Activated CD8-positive, alpha-beta memory T cell treated with anti-CD3 and anti-CD28 coated beads, Interleukin-2, amount 50 U/mL, for 24 hours (primary cell): ENCODE results near the gene TXNDC11.

Experiments used
- DNase-seq: peaks from one replicate; pipeline ENCODE4 v3.0.0-alpha.2; 2020; ENCODE audit errors: extremely low read depth

The TXNDC11 gene

GRCh38 chr16:11722468-11722808 is 20.2 kb downstream of the TXNDC11 start:
- DNase-seq, result no peak

DNA sequence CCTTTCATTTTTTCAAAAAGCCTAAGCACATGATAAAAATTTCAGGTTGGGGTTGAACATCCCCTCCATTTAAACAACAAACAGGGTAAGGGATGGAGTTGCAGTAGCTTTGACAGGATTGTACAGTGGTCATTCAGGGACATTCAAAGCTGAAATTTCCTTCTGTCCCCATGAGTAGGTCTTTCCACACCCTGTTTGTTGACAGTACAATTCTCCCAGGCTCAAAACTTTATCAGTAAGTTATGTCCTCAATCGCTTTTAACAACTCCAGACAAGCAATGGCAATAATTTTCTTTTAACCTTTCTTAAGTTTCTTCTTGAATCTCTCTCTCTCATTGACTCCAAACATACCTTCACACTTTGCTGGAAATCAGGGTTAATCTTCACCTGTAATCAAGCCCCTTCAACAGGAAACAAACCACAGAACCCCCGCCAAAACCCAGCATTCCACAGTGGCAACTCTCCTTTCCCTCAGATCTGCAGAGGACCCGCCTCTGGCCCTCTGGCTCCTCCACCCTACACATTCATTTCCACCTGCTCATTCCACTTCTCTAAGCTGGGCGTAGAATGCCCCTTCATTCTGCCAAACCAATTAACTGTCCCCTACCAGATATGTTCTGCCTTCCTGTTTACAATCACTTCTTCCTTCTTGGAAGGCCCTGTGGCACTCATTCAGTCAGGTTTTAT is 20.7 kb downstream of the TXNDC11 start:
- DNase-seq, result no peak

- DNase-seq, result no peak
These were observed 22.9 kb downstream of the TXNDC11 start for GRCh38 chr16:11719762-11720161.

DNA sequence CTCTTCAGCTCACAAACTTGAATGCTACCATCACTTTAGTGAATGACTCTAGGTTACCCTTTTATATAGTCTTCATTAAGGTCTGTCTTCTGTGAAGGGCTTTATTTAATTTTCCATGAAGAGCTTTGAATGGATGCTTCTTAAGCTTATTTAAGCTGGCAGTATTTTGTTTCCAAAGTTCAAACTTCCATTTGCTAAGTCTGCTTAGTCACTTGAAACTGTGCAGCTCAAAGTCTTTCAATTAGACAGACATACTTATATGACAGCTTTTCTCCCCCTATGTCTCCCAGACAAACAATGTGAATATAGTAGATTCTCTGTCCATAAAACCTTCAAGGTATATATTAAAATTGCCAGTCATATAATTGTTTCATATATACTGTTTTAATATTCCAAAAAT is 23.5 kb downstream of the TXNDC11 start:
- DNase-seq, result no peak

GRCh38 chr16:11717811-11718210 is 24.8 kb downstream of the TXNDC11 start:
- no peak for DNase-seq

- no peak for DNase-seq
These were observed 26.3 kb downstream of the TXNDC11 start for GRCh38 chr16:11716336-11716735.

DNA sequence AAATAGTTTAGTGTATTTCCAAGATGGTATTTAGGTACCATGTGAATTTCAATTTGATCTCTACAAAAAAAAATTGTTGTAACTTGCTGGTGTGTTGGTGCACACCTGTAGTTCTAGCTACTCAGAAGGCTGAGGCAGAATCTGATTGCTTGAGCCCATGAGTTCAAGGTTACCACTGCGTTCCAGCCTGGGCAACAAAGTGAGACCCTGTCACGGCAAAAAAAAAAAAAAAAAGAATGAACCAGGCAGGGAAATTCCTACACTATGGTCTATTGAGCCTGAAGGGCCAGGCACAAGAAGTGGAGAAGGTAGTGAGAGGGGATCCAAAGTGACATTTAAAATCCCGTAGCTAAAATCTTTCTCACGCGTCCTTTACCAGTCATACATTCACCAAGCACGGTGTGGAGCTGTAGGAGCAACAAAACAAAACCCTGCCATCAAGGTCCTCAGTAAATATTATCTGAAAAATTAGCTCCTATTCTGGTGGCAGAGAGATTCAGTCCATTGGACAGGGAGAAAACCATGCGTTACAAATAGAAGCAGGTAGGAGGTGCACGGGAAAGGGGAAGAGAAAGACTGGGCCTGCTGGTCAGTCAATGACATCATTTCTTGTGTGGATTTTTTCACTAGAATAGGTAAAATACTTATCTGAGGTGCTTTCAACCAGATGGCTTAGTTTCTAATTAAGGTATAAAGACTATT is 27.3 kb downstream of the TXNDC11 start:
- DNase-seq, result no peak

DNA sequence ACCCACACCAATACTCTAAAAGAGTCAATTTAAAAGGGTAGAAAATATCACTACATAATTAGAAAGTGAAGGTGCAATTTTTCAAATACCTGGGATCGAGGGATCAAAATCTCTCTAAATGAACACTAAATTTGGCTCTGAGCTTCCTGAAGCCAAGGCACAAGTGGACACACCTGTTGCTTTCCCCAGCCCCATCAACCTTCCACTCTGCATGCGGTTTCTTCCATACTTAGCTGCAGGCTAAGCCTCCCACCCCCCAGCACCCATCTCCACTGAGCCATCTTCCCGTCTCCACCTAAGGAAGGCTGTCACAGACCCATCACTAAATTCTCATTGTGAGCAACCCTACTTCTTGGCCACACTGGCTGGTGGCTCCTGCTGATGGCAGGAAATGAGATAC is 30.5 kb downstream of the TXNDC11 start:
- DNase-seq, result no peak

DNA sequence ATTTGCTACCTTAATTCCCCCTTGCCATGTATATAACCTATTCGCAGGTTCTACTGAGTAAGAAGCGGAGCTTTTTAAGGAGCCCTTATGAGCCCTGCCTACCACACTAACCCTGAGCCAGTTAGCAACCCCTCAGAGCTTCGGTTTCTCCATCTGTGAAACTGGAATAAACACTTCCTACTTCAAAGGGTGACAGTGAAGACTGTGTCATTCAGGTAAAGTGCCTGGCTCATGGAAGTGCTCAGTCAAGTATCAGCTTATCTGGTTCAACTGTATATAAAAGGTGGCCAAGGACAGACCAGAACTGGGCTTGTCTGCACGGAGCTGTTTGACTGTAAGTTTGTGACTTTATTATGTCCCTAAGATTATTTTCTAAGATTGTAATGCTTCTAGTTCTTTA is 31.0 kb downstream of the TXNDC11 start:
- DNase-seq, result no peak

GRCh38 chr16:11708421-11708820 is 34.2 kb downstream of the TXNDC11 start:
- DNase-seq, result no peak

DNA sequence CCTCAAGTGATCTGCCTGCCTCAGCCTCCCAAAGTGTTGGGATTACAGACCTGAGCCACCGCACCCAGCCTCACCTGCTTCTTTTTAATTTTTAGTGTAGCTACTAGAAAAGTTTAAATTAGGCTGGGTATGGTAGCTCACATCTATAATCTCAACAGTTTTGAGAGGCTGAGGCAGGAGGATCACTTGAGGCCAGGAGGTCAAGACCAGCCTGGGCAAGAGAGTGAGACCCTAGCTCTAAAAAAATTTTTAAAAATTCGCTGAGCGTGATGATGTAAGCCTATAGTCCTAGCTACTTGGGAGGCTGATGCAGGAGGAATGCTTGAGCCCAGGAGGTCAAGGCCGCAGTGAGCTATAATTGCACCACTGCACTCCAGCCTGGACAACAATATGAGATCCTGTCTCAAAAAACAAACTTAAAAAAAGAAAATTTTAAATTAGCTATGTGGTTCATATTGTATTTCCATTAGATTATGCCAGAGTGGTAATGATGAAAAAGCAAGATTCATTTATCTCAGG is 34.9 kb downstream of the TXNDC11 start:
- DNase-seq, result no peak

DNA sequence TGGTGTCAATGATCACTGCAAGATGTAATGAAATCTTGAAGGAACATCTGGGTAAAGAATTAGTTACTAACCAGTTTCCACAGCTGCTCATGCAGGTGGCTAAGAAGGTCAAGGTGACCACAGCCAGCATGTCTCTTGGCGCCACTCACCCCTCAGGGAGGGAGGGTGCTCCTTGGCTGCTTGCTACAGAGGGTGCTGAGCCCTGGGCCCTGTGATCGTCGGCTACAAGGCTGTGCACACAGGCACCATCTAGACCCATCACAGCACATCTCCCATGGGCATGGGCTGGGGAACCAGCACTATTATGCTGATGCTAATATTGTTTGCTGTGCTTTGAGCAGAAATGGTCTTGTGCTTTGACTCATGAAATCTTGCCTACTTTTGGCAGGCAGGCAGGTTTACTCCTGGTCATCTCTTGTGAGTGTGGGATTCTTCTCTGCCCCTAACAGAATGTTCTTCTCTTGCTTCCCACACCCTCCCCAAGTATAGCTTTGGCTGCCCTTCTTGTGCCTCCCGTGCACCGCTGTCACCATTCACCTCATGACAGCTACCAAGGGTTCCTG is 36.4 kb downstream of the TXNDC11 start:
- DNase-seq, result no peak

- DNase-seq, result no peak
These were observed 37.2 kb downstream of the TXNDC11 start for GRCh38 chr16:11705311-11706025.

GRCh38 chr16:11700264-11701029 is 42.2 kb downstream of the TXNDC11 start:
- DNase-seq, result no peak

- no peak for DNase-seq
These were observed 43.3 kb downstream of the TXNDC11 start for GRCh38 chr16:11699234-11699894.

- DNase-seq, result no peak
These were observed 44.4 kb downstream of the TXNDC11 start for GRCh38 chr16:11698271-11698689.

DNA sequence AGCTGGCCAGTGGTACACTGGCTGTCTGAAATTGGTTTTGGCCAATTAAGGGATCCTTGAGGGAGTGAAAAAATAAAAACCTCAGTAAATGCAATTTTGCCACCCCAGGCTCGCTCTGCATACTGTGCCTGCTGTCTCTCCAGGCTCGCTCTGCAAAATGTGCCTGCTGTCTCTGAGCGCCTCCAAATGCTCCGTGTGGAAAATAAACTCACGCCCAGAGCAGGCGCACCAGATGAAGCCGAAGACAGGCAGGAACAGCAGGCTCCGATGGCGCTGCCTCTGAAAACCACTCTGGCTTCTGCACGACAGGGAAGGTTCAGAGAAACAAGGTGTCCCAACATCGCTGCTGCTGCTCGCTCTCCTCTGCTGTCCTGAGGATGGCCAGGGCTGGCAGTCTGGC is 45.3 kb downstream of the TXNDC11 start:
- no peak for DNase-seq

- DNase-seq, result no peak
These were observed 46.2 kb downstream of the TXNDC11 start for GRCh38 chr16:11696266-11697012.

DNA sequence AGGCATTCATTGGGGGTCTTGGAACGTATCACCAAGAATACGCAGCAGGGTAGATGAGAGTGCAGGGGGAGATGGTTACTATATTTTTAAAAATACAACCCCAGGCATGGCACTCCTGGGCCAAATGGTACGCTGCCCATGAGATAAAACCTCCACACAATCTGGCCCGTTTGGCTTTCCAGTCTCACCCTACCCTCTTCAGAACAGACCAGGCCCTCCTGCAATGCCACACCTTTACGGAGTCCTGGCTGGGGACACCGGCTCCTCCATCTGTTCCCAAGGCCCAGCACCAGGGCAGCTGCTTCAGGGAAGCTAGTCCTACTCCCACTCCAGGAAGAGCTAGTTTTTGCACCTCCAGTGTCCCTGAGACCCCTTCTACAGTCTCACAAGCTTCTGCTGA is 50.0 kb downstream of the TXNDC11 start:
- no peak for DNase-seq

DNA sequence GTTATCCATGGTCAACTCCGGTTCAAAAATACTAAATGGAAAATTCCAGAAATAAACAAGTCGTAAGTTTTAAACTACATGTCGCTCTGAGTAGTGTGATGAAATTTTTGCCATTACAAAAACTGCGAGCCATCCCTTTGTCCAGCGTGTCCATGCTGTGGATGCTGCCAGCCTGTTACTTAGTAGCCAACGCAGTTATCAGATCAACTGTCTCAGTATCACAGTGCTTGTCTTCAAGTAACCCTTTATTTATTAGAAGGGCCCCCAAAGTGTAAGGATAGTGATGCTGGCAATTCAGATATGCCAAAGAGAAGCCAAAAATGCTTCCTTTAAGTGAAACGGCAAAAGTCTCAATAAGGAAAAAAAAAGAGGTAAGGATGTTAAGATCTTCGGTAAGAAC is 50.5 kb downstream of the TXNDC11 start:
- no peak for DNase-seq
